Left cardiac atrium (tissue), 4 donors: Measurements from ENCODE around the gene RPH3AL. TPM values are rescaled to one million over a fixed set of nuclear protein-coding genes. Genes with fewer than 3 reads are reported as not detected.

Source experiments
- ATAC-seq, 2 donors: fragments of 200-7000 bp; cut with Tn5 transposase; one replicate each; pipeline ENCODE4 v1.9.1; 2020; ENCODE audit warnings: mild to moderate bottlenecking in 2 of 2, moderate library complexity in 2 of 2
- DNase-seq: peaks from one replicate; pipeline ENCODE4 v3.0.0-alpha.2; 2020
- intact Hi-C, 2 donors: fragments of 100-400 bp; cut with DNase I; formaldehyde crosslinking; loops; one replicate each; pipeline versions ENCODE4 v1.14.1 to v1.15.1; 2022 to 2023
- total RNA-seq, 2 donors: library from RNA; stranded (reverse); fragmentation: NEBNext Ultra II Directional; extraction: Animal tissue kit (Norgen Biotek cat#: 25700); gene quantifications; one replicate each; pipeline ENCODE4 v1.2.1, GENCODE V29; 2021
- donor health status: DM: no; HTN: yes; CAD: no.
- donor health status: DM: no; HTN: yes; CAD: no; lungs with severe emphysema.
- donor health status: DM: yes; HTN: yes; CAD: no.
- donor health status: Dilated cardiomyopathy.

Gene RPH3AL
- total RNA-seq, 2 donors from 2014 or later = 5.9 to 10.9 TPM

- no peak for DNase-seq
Measured at GRCh38 chr17:309361-309888, 43.2 kb downstream of the RPH3AL start.

GRCh38 chr17:307741-308507, 44.7 kb downstream of the RPH3AL start:
- peak; percentile 25 to 53 for ATAC-seq

More at GRCh38 chr17:309361-309888, 43.2 kb downstream of the RPH3AL start:
- peak in 1 of 2 donors; percentile 35 for ATAC-seq
- intact Hi-C loops = no loop called here

GRCh38 chr17:307295-307691, 45.3 kb downstream of the RPH3AL start:
- DNase-seq (no peak), ATAC-seq (no peak)
- intact Hi-C loops = no loop called here

More at GRCh38 chr17:307741-308507, 44.7 kb downstream of the RPH3AL start:
- peak; percentile 35 for DNase-seq
- intact Hi-C loops = no loop called here

- intact Hi-C loops = no loop called here
- DNase-seq (peak; percentile 17), ATAC-seq (no peak)
Measured at GRCh38 chr17:306536-307294, 45.9 kb downstream of the RPH3AL start.

- ATAC-seq (no peak), DNase-seq (peak; percentile 20)
- intact Hi-C loops = no loop called here
Measured at GRCh38 chr17:306116-306515, 46.5 kb downstream of the RPH3AL start.

GRCh38 chr17:305090-305976, 47.3 kb downstream of the RPH3AL start:
- ATAC-seq (peak in 1 of 2 donors; percentile 7), DNase-seq (peak; percentile 47)
- intact Hi-C loops = no loop called here

- ATAC-seq (peak in 1 of 2 donors; percentile 19), DNase-seq (peak; percentile 31)
- intact Hi-C loops = no loop called here
Measured at GRCh38 chr17:304461-304860, 48.1 kb downstream of the RPH3AL start.

- intact Hi-C loops = no loop called here
- ATAC-seq (no peak), DNase-seq (peak; percentile 7)
Measured at GRCh38 chr17:303168-303567, 49.4 kb downstream of the RPH3AL start.

- ATAC-seq = peak in 1 of 2 donors; percentile 2
- peak; percentile 28 for DNase-seq
- intact Hi-C loops = no loop called here
Measured at GRCh38 chr17:302300-302698, 50.3 kb downstream of the RPH3AL start.

GRCh38 chr17:301681-302299, 50.8 kb downstream of the RPH3AL start:
- intact Hi-C loops = no loop called here
- DNase-seq (peak; percentile 64), ATAC-seq (peak; percentile 57 to 61)

GRCh38 chr17:300881-301280, 51.7 kb downstream of the RPH3AL start:
- intact Hi-C loops = no loop called here

GRCh38 chr17:299546-299945, 53.1 kb downstream of the RPH3AL start:
- ATAC-seq (peak in 1 of 2 donors; percentile 3), DNase-seq (no peak)
- intact Hi-C loops = no loop called here

More at GRCh38 chr17:300881-301280, 51.7 kb downstream of the RPH3AL start:
- DNase-seq (peak; percentile 9), ATAC-seq (no peak)

GRCh38 chr17:298791-299450, 53.7 kb downstream of the RPH3AL start:
- intact Hi-C loops = no loop called here
- ATAC-seq (peak; percentile 83), DNase-seq (peak; percentile 53)

GRCh38 chr17:297758-298157, 54.8 kb downstream of the RPH3AL start:
- intact Hi-C loops = no loop called here
- DNase-seq (no peak), ATAC-seq (no peak)

- no peak for DNase-seq
- intact Hi-C loops = no loop called here
- no peak for ATAC-seq
Measured at GRCh38 chr17:296906-297690, 55.5 kb downstream of the RPH3AL start.

GRCh38 chr17:296379-296778, 56.2 kb downstream of the RPH3AL start:
- ATAC-seq = no peak
- intact Hi-C loops = no loop called here
- DNase-seq = no peak
